Epithelial cell of prostate (primary cell): ENCODE data around the gene DLGAP4.
A peak's percentile ranks its signal among the peaks of the same experiment; 100 is the strongest.

Source experiments
- DNase-seq: peaks from one replicate; pipeline ENCODE4 v3.0.0-alpha.2; 2011; ENCODE audit warnings: low read depth, low spot score
- H3K27ac ChIP-seq: fragments of 450-650 bp; 2 replicates; pipeline ENCODE4 v1.5.1; 2017; ENCODE audit warnings: mild to moderate bottlenecking

Gene DLGAP4

GRCh38 chr20:36573103-36573797 is 267.1 kb downstream of the DLGAP4 start, which contains the start of gene TGIF2:
TSS of gene TGIF2 (plus strand) at chr20:36573597. CDS start at chr20:36578775, 5,178 bp downstream.
- no peak for DNase-seq

GRCh38 chr20:36573798-36574365 is 267.7 kb downstream of the DLGAP4 start:
- DNase-seq = no peak

More at GRCh38 chr20:36573103-36573797, 267.1 kb downstream of the DLGAP4 start, which contains the start of gene TGIF2:
- peak within 1 kb of the TSS; percentile 25 for H3K27ac ChIP-seq

GRCh38 chr20:36574366-36575135 is 268.4 kb downstream of the DLGAP4 start:
- no peak for DNase-seq
- H3K27ac ChIP-seq = no peak overlapping the region

More at GRCh38 chr20:36573798-36574365, 267.7 kb downstream of the DLGAP4 start:
- no peak overlapping the region for H3K27ac ChIP-seq

- DNase-seq = no peak
- H3K27ac ChIP-seq = no peak overlapping the region
Measured at GRCh38 chr20:36576081-36576445, 269.9 kb downstream of the DLGAP4 start.
